ENCODE data around the gene TMEM107.

Gene TMEM107

DNA sequence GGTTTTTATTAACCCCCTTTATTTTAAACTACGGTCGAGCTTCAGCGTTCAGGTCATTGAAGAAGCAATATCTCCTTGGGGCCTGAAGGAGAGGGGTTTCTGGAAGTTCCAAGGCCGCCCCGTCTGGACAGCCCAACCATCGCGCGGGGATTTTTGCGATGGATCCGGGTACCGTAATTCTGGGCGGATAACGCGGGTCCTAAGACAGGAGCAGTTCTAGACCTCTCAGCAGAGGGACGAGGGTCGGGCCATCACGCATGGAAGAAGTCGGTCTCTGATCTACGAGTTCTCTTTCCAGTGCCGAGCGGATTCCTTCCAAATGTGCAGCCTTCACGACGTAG is 10.2 kb upstream of the TMEM107 start (continued):
- TF ChIP-seq, protein P1, sequence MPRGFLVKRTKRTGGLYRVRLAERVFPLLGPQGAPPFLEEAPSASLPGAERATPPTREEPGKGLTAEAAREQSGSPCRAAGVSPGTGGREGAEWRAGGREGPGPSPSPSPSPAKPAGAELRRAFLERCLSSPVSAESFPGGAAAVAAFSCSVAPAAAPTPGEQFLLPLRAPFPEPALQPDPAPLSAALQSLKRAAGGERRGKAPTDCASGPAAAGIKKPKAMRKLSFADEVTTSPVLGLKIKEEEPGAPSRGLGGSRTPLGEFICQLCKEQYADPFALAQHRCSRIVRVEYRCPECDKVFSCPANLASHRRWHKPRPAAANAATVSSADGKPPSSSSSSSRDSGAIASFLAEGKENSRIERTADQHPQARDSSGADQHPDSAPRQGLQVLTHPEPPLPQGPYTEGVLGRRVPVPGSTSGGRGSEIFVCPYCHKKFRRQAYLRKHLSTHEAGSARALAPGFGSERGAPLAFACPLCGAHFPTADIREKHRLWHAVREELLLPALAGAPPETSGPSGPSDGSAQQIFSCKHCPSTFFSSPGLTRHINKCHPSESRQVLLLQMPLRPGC (tag by site-specific recombination; IDR thresholded peaks at IDR 0.05): no peak
- TF ChIP-seq PATZ1 (tag by site-specific recombination; IDR thresholded peaks at IDR 0.05): no peak
- TF ChIP-seq ZNF677 (tag by site-specific recombination; IDR thresholded peaks at IDR 0.05): peak; percentile 77; the same call in 1 of the 2 replicates
- TF ChIP-seq, protein P2, sequence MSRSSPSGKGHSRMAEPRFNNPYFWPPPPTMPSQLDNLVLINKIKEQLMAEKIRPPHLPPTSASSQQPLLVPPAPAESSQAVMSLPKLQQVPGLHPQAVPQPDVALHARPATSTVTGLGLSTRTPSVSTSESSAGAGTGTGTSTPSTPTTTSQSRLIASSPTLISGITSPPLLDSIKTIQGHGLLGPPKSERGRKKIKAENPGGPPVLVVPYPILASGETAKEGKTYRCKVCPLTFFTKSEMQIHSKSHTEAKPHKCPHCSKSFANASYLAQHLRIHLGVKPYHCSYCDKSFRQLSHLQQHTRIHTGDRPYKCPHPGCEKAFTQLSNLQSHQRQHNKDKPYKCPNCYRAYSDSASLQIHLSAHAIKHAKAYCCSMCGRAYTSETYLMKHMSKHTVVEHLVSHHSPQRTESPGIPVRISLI (tag by site-specific recombination; IDR thresholded peaks at IDR 0.05): no peak
- TF ChIP-seq ZNF585B (tag by site-specific recombination; IDR thresholded peaks at IDR 0.05): no peak
- TF ChIP-seq SALL2 (tag by site-specific recombination; IDR thresholded peaks at IDR 0.05; ENCODE audit: borderline replicate concordance): no peak
- TF ChIP-seq ZNF544 (tag by site-specific recombination; IDR thresholded peaks at IDR 0.05): no peak
- peak; percentile 8; the same call in 1 of the 2 replicates for TF ChIP-seq ZNF16 (tag by site-specific recombination; IDR thresholded peaks at IDR 0.05; ENCODE audit: low read depth)
- TF ChIP-seq, protein P3, sequence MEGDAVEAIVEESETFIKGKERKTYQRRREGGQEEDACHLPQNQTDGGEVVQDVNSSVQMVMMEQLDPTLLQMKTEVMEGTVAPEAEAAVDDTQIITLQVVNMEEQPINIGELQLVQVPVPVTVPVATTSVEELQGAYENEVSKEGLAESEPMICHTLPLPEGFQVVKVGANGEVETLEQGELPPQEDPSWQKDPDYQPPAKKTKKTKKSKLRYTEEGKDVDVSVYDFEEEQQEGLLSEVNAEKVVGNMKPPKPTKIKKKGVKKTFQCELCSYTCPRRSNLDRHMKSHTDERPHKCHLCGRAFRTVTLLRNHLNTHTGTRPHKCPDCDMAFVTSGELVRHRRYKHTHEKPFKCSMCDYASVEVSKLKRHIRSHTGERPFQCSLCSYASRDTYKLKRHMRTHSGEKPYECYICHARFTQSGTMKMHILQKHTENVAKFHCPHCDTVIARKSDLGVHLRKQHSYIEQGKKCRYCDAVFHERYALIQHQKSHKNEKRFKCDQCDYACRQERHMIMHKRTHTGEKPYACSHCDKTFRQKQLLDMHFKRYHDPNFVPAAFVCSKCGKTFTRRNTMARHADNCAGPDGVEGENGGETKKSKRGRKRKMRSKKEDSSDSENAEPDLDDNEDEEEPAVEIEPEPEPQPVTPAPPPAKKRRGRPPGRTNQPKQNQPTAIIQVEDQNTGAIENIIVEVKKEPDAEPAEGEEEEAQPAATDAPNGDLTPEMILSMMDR (tag by site-specific recombination; IDR thresholded peaks at IDR 0.05): no peak
- no peak for TF ChIP-seq IKZF3 (tag by site-specific recombination; IDR thresholded peaks at IDR 0.05)
- TF ChIP-seq ZNF223 (tag by site-specific recombination; IDR thresholded peaks at IDR 0.05): no peak
- TF ChIP-seq ZNF132 (tag by site-specific recombination; IDR thresholded peaks at IDR 0.05; ENCODE audit: borderline replicate concordance): no peak
- TF ChIP-seq ZBTB7A (tag by site-specific recombination; IDR thresholded peaks at IDR 0.05; ENCODE audit: low read depth): no peak
- peak; percentile 47 for TF ChIP-seq SP2 (tag by site-specific recombination; IDR thresholded peaks at IDR 0.05)
- no peak for TF ChIP-seq ZNF610 (tag by site-specific recombination; IDR thresholded peaks at IDR 0.05; ENCODE audit: borderline replicate concordance)
- TF ChIP-seq ZNF302 (tag by site-specific recombination; IDR thresholded peaks at IDR 0.05; ENCODE audit: low read depth): no peak
- TF ChIP-seq ZNF843 (tag by site-specific recombination; IDR thresholded peaks at IDR 0.05): no peak
- peak; percentile 21; the same call in 1 of the 2 replicates for TF ChIP-seq ZEB2 (tag by site-specific recombination; IDR thresholded peaks at IDR 0.05)
- 0 out of 2 replicates have a peak, but pooled peaks have one; percentile 10 for TF ChIP-seq ZNF561 (tag by site-specific recombination; IDR thresholded peaks at IDR 0.05; ENCODE audit: borderline replicate concordance)
- TF ChIP-seq ZNF558 (tag by site-specific recombination; IDR thresholded peaks at IDR 0.05): no peak
- 0 out of 2 replicates have a peak, but pooled peaks have one; percentile 11 for TF ChIP-seq ZNF548 (tag by site-specific recombination; IDR thresholded peaks at IDR 0.05)
- TF ChIP-seq ZNF48 (tag by site-specific recombination; IDR thresholded peaks at IDR 0.05): no peak
- no peak for TF ChIP-seq ZNF311 (tag by site-specific recombination; IDR thresholded peaks at IDR 0.05; ENCODE audit: borderline replicate concordance)
- TF ChIP-seq, protein P4, sequence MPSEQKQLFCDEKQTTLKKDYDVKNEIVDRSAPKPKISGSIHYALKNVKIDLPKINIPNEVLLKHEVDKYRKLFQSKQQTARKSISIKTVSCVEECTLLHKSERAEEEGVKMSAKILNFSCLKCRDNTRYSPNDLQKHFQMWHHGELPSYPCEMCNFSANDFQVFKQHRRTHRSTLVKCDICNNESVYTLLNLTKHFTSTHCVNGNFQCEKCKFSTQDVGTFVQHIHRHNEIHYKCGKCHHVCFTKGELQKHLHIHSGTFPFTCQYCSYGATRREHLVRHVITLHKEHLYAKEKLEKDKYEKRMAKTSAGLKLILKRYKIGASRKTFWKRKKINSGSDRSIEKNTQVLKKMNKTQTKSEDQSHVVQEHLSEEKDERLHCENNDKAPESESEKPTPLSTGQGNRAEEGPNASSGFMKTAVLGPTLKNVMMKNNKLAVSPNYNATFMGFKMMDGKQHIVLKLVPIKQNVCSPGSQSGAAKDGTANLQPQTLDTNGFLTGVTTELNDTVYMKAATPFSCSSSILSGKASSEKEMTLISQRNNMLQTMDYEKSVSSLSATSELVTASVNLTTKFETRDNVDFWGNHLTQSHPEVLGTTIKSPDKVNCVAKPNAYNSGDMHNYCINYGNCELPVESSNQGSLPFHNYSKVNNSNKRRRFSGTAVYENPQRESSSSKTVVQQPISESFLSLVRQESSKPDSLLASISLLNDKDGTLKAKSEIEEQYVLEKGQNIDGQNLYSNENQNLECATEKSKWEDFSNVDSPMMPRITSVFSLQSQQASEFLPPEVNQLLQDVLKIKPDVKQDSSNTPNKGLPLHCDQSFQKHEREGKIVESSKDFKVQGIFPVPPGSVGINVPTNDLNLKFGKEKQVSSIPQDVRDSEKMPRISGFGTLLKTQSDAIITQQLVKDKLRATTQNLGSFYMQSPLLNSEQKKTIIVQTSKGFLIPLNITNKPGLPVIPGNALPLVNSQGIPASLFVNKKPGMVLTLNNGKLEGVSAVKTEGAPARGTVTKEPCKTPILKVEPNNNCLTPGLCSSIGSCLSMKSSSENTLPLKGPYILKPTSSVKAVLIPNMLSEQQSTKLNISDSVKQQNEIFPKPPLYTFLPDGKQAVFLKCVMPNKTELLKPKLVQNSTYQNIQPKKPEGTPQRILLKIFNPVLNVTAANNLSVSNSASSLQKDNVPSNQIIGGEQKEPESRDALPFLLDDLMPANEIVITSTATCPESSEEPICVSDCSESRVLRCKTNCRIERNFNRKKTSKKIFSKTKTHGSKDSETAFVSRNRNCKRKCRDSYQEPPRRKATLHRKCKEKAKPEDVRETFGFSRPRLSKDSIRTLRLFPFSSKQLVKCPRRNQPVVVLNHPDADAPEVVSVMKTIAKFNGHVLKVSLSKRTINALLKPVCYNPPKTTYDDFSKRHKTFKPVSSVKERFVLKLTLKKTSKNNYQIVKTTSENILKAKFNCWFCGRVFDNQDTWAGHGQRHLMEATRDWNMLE (tag by site-specific recombination; conservative IDR thresholded peaks at IDR 0.05; ENCODE audit: low read depth): no peak
- no peak for TF ChIP-seq ZNF792 (tag by site-specific recombination; IDR thresholded peaks at IDR 0.05)
- no peak; the same call in 1 of the 2 replicates for TF ChIP-seq ZNF394 (tag by site-specific recombination; IDR thresholded peaks at IDR 0.05; ENCODE audit: borderline replicate concordance)
- no peak for TF ChIP-seq ZNF274 (IDR thresholded peaks at IDR 0.05; ENCODE audit: low read length)
- no peak for TF ChIP-seq ZNF274 (tag by site-specific recombination; IDR thresholded peaks at IDR 0.05; ENCODE audit: borderline replicate concordance)
- TF ChIP-seq ZNF624 (tag by site-specific recombination; IDR thresholded peaks at IDR 0.05): peak; percentile 95
